Measurements from ENCODE around the gene AKR1C8. TPM values are rescaled to one million over a fixed set of nuclear protein-coding genes. Genes with fewer than 3 reads are reported as not detected.
"Not testable (repeated sequence)": the region's sequence is repeated elsewhere in the genome, so short reads cannot be mapped to it uniquely, and the experiment has no call there.

AKR1C8 gene
- total RNA-seq, 1 donor from 2014 or later, result not detected

GRCh38 chr10:5123886-5124285 lies 61.1 kb downstream of the AKR1C8 start:
- Histone ChIP-seq H3K27me3 (ENCODE audit: control insufficient read depth, insufficient read depth, low read length) (no peaks in the 10 kb centered on the region), H3K4me3 (ENCODE audit: low read depth, low read length) (no peak overlapping the region), H3K36me3 (ENCODE audit: control insufficient read depth, insufficient read depth, low read length) (no peaks in the 10 kb centered on the region)
- TF ChIP-seq CTCF (IDR thresholded peaks at IDR 0.05; ENCODE audit: insufficient read depth, low read length, poor library complexity, severe bottlenecking), result no peak
- DNase-seq (ENCODE audit: low read depth), result no peak

- DNase-seq (ENCODE audit: low read depth); H3K36me3 ChIP-seq (ENCODE audit: control insufficient read depth, insufficient read depth, low read length); H3K27me3 ChIP-seq (ENCODE audit: control insufficient read depth, insufficient read depth, low read length); H3K4me3 ChIP-seq (ENCODE audit: low read depth, low read length): not testable (repeated sequence)
Observed at GRCh38 chr10:5119997-5120396, 65.0 kb downstream of the AKR1C8 start.

GRCh38 chr10:5117026-5117425 lies 67.9 kb downstream of the AKR1C8 start:
- no peak overlapping the region for H3K4me3 ChIP-seq (ENCODE audit: low read depth, low read length)
- no peaks in the 10 kb centered on the region for H3K27me3 ChIP-seq (ENCODE audit: control insufficient read depth, insufficient read depth, low read length)
- no peak for DNase-seq (ENCODE audit: low read depth)
- no peak for TF ChIP-seq CTCF (IDR thresholded peaks at IDR 0.05; ENCODE audit: insufficient read depth, low read length, poor library complexity, severe bottlenecking)
- no peaks in the 10 kb centered on the region for H3K36me3 ChIP-seq (ENCODE audit: control insufficient read depth, insufficient read depth, low read length)

GRCh38 chr10:5116621-5117020 lies 68.3 kb downstream of the AKR1C8 start:
- no peak for TF ChIP-seq CTCF (IDR thresholded peaks at IDR 0.05; ENCODE audit: insufficient read depth, low read length, poor library complexity, severe bottlenecking)
- no peaks in the 10 kb centered on the region for H3K27me3 ChIP-seq (ENCODE audit: control insufficient read depth, insufficient read depth, low read length)
- no peak for DNase-seq (ENCODE audit: low read depth)
- no peaks in the 10 kb centered on the region for H3K36me3 ChIP-seq (ENCODE audit: control insufficient read depth, insufficient read depth, low read length)
- H3K4me3 ChIP-seq (ENCODE audit: low read depth, low read length), result no peak overlapping the region

GRCh38 chr10:5109861-5110260 lies 75.1 kb downstream of the AKR1C8 start:
- H3K4me3 ChIP-seq (ENCODE audit: low read depth, low read length); H3K27me3 ChIP-seq (ENCODE audit: control insufficient read depth, insufficient read depth, low read length); H3K36me3 ChIP-seq (ENCODE audit: control insufficient read depth, insufficient read depth, low read length); DNase-seq (ENCODE audit: low read depth): not testable (repeated sequence)

GRCh38 chr10:5108658-5109416 lies 76.1 kb downstream of the AKR1C8 start:
- Histone ChIP-seq H3K36me3 (ENCODE audit: control insufficient read depth, insufficient read depth, low read length) (no peaks in the 10 kb centered on the region), H3K4me3 (ENCODE audit: low read depth, low read length) (no peak overlapping the region), H3K27me3 (ENCODE audit: control insufficient read depth, insufficient read depth, low read length) (no peaks in the 10 kb centered on the region)
- TF ChIP-seq CTCF (IDR thresholded peaks at IDR 0.05; ENCODE audit: insufficient read depth, low read length, poor library complexity, severe bottlenecking), result no peak
- DNase-seq (ENCODE audit: low read depth), result no peak

- no peak for DNase-seq (ENCODE audit: low read depth)
- Histone ChIP-seq H3K27me3 (ENCODE audit: control insufficient read depth, insufficient read depth, low read length) (no peaks in the 10 kb centered on the region), H3K4me3 (ENCODE audit: low read depth, low read length) (no peak overlapping the region), H3K36me3 (ENCODE audit: control insufficient read depth, insufficient read depth, low read length) (no peaks in the 10 kb centered on the region)
- no peak for TF ChIP-seq CTCF (IDR thresholded peaks at IDR 0.05; ENCODE audit: insufficient read depth, low read length, poor library complexity, severe bottlenecking)
Observed at GRCh38 chr10:5107860-5108526, 77.0 kb downstream of the AKR1C8 start.
